GM12872 (cell line): Measurements from ENCODE around the gene RAB19.

ENCODE experiments used
- CTCF ChIP-seq: IDR thresholded peaks from 3 replicates; pipeline ENCODE4 v1.5.1; 2011; ENCODE audit warnings: low read depth, mild to moderate bottlenecking, low read length, moderate library complexity; ENCODE audit not compliant: insufficient read depth

RAB19 gene

GRCh38 chr7:140441519-140441918 lies 37.7 kb downstream of the RAB19 start:
- no peak for TF ChIP-seq CTCF

GRCh38 chr7:140446467-140446866 lies 42.6 kb downstream of the RAB19 start:
- TF ChIP-seq CTCF, result no peak

DNA sequence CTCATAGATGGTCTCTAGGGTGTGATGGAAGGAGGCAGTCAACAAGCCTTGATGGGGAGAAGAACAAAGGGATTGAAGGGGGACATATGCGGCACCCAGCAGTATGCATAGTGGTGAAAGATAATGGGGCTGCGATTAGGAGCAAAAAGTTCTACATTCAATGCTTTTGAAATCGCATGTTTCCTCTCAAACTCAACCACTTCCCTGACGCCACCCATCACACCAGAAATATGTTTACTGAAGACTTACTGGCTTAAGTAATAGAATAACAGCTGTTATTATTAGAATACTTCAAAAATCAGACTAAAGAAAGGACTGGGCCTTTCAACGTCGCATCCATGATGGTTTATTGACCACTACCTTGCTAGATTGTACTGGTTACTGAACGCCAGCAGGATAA lies 44.0 kb downstream of the RAB19 start:
- TF ChIP-seq CTCF, result no peak

DNA sequence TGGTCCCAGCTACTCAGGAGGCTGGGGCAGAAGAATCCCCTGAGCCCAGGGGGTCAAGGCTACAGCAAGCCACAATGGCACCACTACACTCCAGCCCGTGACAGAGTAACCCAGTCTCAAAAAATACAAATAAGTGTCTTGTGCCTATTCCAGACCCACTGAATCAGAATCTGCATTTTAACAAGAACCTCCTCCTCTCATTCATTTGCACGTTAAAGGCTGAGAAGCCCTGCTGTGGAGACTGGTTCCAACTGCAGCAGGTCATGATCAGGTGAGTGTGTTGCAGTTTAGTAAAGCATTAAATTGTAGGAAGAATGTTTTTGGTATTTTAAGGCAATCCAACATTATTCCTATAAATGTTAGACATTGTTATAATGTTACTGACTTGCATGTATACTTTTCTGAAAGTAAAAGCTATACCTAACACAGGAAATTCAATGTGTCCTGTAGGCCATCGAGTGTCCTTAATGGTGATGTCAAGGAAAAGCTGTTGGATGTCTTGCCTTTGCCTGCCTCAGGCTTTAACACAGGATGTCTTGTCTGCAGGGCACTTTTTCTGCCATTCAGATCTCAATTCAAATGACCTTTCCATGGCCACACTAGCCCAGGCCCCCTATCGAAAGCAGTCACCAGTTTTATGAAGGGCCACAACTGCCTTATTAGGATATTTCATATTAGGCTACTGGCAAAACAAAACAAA lies 45.1 kb downstream of the RAB19 start:
- no peak for TF ChIP-seq CTCF

GRCh38 chr7:140451716-140452115 lies 47.9 kb downstream of the RAB19 start:
- no peak for TF ChIP-seq CTCF

DNA sequence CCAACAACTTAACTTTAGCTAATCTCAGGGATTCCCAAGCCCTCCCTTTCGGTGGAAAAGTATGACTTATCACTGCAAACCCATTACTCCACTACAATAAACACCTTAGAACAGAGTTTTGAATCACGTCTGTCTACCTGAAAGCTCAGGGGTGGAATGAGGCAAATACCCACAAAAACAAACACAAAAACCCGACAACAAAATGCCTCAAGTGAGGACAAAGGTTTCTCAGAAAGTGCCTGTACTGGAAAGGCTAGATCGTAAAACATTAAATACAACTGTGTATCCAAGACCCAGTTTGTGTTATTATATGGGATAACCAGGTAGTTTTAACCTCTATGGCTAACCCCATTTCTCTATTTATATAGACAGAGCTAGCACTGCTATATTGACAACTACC lies 49.4 kb downstream of the RAB19 start:
- TF ChIP-seq CTCF, result no peak

DNA sequence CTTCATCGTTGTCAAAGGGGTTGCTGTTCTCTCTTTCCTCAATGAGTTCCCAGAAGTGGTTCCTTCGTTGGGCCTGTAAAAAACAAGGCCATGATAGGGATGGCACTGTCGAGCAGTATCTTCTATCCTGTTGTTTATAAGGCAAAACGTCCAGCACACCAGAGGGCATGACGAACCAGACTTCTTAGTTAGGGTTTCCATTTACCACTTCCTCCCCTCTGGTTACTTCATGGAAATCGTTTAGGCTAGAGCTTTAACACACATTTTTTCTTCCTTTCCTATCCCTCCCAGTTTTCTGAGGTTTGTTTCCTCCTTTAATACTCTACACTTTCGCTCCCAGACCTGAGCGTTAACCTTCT lies 50.8 kb downstream of the RAB19 start:
- no peak for TF ChIP-seq CTCF

DNA sequence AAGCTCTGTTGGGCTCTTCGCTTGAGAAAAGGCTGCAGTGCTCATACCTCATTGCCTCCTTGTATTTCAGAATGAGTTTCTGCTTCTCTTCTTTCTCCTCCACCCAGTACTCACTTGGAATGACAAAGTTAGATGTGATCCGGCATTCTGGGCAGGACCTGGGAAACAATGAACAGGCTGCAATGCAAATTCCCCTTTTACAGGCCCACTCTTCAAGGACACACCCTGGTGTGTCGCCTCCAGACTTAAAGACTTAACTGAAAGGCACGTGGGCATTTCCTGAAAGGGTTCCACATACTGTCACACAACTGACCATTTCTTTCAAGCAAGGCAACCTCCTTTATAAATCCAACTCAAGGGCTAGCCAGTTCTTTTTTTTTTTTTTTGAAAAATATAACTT lies 51.9 kb downstream of the RAB19 start:
- TF ChIP-seq CTCF, result no peak
